Epithelial cell of esophagus (primary cell): ENCODE data around the gene CCSER1.

Source experiments
- DNase-seq: peaks from one replicate; pipeline ENCODE4 v3.0.0; 2010; ENCODE audit warnings: low read depth
- H3K4me3 ChIP-seq: 2 replicates; pipeline ENCODE4 v1.5.1; 2011; ENCODE audit warnings: mild to moderate bottlenecking, low read length, control low read depth
- CTCF ChIP-seq: IDR thresholded peaks from 2 replicates; pipeline ENCODE4 v1.5.1; 2011; ENCODE audit warnings: low read depth, mild to moderate bottlenecking, low read length, control low read depth, inconsistent platforms; ENCODE audit not compliant: insufficient read depth; ENCODE audit errors: missing control alignments

CCSER1 gene

DNA sequence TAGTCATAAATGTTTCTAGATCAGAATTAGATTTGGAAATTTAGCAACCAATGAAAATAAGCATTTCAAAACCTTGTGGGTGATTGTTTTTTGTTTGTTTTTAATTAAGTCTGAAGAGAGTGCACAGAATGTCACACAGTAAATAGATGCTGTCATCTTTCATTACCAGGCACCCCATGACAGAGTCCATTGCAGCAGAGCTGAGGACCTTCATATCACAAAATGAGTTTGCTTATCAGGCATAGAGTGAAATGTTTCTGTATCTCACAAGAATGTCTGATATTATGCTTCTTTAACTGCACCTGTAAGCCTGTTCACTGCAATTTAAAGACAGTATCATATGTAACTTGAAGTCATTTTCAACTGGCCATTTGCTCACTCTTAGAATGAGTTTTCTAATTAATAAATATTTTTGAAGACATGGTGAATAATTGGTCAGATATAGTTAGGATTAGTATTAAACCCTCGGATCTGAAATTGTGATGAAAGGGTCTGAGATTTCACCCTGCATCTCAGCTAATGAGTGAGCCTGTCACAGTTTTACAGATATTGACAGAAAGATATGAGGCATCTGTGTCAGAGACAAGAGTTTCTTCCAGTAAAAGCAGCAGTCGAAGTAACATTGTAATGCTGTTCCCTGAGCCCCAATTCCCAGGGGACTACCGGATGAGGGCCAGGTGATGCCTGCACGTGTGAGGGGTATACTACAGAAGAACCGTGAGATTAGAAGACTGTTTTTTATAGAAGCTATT lies 416.4 kb downstream of the CCSER1 start:
- H3K4me3 ChIP-seq: no peak overlapping the region
- DNase-seq: no peak
- no peak for TF ChIP-seq CTCF

- no peak overlapping the region for H3K4me3 ChIP-seq
- DNase-seq: no peak
- TF ChIP-seq CTCF: no peak
Observed at GRCh38 chr4:90544532-90545045, 417.4 kb downstream of the CCSER1 start.

DNA sequence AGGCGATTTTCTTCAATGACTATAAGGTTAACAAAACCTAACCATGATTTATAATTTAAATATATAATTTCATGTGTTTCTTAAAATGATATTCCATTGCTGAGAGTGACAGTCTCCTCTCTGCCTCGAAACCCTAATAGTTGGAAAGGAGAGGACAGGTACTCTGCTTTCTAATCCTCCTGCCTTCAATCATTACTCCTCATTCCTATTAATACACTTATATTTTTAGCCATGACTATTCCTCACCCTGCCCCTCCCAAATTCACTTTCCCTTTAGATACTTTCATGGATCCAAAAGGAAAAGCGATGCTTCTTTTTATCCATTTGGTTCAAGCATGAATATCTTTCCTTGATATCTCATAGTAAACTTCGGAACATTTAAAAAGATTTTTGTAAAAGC lies 418.2 kb downstream of the CCSER1 start:
- no peak for DNase-seq
- no peak overlapping the region for H3K4me3 ChIP-seq
- no peak for TF ChIP-seq CTCF

GRCh38 chr4:90546114-90546513 lies 418.9 kb downstream of the CCSER1 start:
- peak; percentile 93 for DNase-seq
- no peak for TF ChIP-seq CTCF
- no peak overlapping the region for H3K4me3 ChIP-seq

- TF ChIP-seq CTCF: no peak
- no peak overlapping the region for H3K4me3 ChIP-seq
- no peak for DNase-seq
Observed at GRCh38 chr4:90570615-90571014, 443.4 kb downstream of the CCSER1 start.

- DNase-seq: peak; percentile 49
- TF ChIP-seq CTCF: no peak
- no peak overlapping the region for H3K4me3 ChIP-seq
Observed at GRCh38 chr4:90572996-90573395, 445.8 kb downstream of the CCSER1 start.

DNA sequence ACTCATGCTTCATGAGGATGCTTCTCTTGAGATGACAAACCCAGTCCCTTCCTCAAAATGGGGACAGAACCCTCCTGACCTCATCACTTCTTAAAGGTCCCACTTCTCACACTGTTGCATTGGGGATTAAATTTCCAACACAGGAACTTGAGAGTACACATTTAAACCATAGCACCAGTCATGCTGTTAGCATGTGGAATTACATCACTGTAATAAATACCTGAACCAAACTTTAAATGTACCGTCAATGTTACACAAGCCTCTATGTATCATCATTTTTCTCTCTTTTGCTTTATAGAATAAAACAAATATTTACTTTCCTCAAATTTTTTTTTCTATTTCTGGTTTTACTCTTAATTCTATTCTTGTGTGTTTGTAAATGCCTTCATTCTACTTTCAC lies 448.2 kb downstream of the CCSER1 start:
- TF ChIP-seq CTCF: no peak
- DNase-seq: peak; percentile 57

More for the DNA sequence above, 448.2 kb downstream of the CCSER1 start:
- H3K4me3 ChIP-seq: no peak overlapping the region
